DND-41 (cell line): ENCODE measurements around the gene KLF1.

Experiments used
- ATAC-seq: fragments of 200-7000 bp; cut with Tn5 transposase; 3 replicates; pipeline ENCODE4 v1.9.1; 2021; ENCODE audit warnings: low read depth; ENCODE audit not compliant: insufficient read depth
- DNase-seq: peaks from one replicate; pipeline ENCODE4 v3.0.0-alpha.2; 2020
- H2AFZ ChIP-seq: 2 replicates; pipeline ENCODE4 v1.6.0; 2012; ENCODE audit warnings: low read depth, low read length
- H3K27ac ChIP-seq: 2 replicates; pipeline ENCODE4 v1.5.1; 2012; ENCODE audit warnings: low read length, inconsistent platforms
- H3K27me3 ChIP-seq: fragments of 200-600 bp; sonication (generic); 2 replicates; pipeline ENCODE4 v1.6.0; 2012; ENCODE audit warnings: low read length, mild to moderate bottlenecking, inconsistent platforms; ENCODE audit not compliant: insufficient read depth, poor library complexity
- H3K36me3 ChIP-seq: 2 replicates; pipeline ENCODE4 v1.5.1; 2012; ENCODE audit warnings: low read length, inconsistent platforms; ENCODE audit not compliant: insufficient read depth
- H3K4me1 ChIP-seq: 2 replicates; pipeline ENCODE4 v1.5.1; 2012; ENCODE audit warnings: mild to moderate bottlenecking, low read length; ENCODE audit not compliant: insufficient read depth
- H3K4me2 ChIP-seq: 2 replicates; pipeline ENCODE4 v1.6.0; 2012; ENCODE audit warnings: mild to moderate bottlenecking, moderate library complexity, low read length, inconsistent platforms; ENCODE audit not compliant: insufficient read depth
- H3K4me3 ChIP-seq, 2 experiments: fragments of 200-600 bp in 1 of 2; shearing (Covaris generic) in 1 of 2; 2 replicates each; pipeline ENCODE4 v1.5.1; 2012 to 2016; ENCODE audit warnings: inconsistent platforms in 2 of 2, low read length in 2 of 2, mild to moderate bottlenecking in 2 of 2, low read depth in 1 of 2, moderate library complexity in 1 of 2
- H3K79me2 ChIP-seq: 2 replicates; pipeline ENCODE4 v1.6.0; 2012; ENCODE audit warnings: low read length, inconsistent platforms; ENCODE audit not compliant: insufficient read depth
- H3K9ac ChIP-seq: 2 replicates; pipeline ENCODE4 v1.6.0; 2012; ENCODE audit warnings: low read depth, mild to moderate bottlenecking, inconsistent platforms, low read length, moderate library complexity
- H3K9me3 ChIP-seq: 2 replicates; pipeline ENCODE4 v1.5.1; 2012; ENCODE audit warnings: low read length, moderate library complexity, mild to moderate bottlenecking, inconsistent platforms; ENCODE audit not compliant: insufficient read depth, severe bottlenecking
- H4K20me1 ChIP-seq: 2 replicates; pipeline ENCODE4 v1.6.0; 2012; ENCODE audit warnings: low read length; ENCODE audit not compliant: insufficient read depth
- EZH2 ChIP-seq: IDR thresholded peaks from 3 replicates; pipeline ENCODE4 v1.6.1; 2012; ENCODE audit warnings: borderline replicate concordance, low read depth, mild to moderate bottlenecking, moderate library complexity, low read length, inconsistent platforms; ENCODE audit not compliant: severe bottlenecking
- TF ChIP-seq, protein P1 (sequence below): IDR thresholded peaks from 2 replicates; pipeline ENCODE4 v1.5.1; 2012; ENCODE audit warnings: borderline replicate concordance, low read length, moderate library complexity, mild to moderate bottlenecking; ENCODE audit not compliant: poor library complexity, severe bottlenecking; ENCODE audit errors: extremely low read depth

The KLF1 gene

DNA sequence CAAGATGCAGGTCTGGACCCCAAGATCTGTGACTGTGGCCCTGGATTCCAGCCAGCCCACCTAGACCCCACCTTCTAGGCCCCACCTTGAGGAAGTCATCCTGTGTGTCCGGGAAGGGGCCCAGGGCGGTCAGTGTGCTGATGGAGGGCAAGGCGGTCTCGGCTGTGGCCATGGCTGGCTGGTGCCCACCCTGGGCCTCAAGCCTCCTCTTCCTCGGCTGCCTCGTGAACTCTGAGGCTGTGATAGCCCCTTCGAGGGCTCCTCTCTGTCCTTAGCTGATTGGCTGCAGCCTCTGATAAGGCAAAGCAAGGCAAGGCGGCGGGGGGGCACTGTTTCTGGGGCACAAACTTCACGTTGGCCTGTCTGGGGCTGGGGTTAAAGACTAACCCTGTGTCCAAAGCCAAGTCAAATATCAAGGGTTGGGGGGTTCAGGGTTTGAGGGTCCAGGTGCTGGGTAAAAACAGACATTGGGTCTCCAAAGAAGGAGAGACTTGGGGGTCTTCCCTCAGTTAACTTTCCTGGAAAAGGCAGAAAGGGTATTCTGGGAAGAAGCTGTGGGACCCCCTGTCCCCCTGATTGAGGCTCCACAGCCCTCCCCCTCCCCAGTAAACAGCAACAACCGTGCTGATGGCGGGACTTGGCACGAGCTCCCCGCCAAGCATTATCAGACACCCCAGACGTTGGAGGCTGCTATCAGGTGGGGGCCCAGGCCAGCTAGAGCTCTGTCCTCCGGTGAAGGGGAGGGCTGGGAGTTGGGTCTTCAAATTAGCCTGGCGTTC lies at the start of gene KLF1:
TSS of gene KLF1 (minus strand) at position 233 of the 779 bp plus-strand sequence. CDS start at position 172, 61 bp downstream.
- TF ChIP-seq EZH2: no peak
- TF ChIP-seq, protein P1, sequence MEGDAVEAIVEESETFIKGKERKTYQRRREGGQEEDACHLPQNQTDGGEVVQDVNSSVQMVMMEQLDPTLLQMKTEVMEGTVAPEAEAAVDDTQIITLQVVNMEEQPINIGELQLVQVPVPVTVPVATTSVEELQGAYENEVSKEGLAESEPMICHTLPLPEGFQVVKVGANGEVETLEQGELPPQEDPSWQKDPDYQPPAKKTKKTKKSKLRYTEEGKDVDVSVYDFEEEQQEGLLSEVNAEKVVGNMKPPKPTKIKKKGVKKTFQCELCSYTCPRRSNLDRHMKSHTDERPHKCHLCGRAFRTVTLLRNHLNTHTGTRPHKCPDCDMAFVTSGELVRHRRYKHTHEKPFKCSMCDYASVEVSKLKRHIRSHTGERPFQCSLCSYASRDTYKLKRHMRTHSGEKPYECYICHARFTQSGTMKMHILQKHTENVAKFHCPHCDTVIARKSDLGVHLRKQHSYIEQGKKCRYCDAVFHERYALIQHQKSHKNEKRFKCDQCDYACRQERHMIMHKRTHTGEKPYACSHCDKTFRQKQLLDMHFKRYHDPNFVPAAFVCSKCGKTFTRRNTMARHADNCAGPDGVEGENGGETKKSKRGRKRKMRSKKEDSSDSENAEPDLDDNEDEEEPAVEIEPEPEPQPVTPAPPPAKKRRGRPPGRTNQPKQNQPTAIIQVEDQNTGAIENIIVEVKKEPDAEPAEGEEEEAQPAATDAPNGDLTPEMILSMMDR: no peak
- H3K9ac ChIP-seq: no peak within 1 kb of the TSS

DNA sequence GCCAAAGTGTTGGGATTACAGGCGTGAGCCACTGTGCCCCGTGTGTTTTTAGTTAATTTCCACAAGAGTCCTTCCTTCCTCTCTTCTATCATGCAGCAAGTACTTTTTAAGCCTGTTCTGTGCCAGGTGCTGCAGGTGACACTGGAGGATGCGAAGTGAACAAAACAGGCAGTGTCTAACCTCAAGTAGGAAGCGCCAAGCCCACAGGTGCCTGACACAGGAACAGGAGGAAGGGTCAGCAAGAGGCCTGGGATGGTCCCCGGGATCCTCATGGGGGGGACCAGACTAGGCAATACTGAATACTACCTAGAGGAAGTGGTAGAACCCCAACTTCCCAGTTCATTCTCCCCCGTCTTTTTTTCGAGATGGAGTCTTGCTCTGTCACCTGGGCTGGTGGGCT lies 49.6 kb upstream of the KLF1 start:
- H3K27me3 ChIP-seq: no peaks in the 10 kb centered on the region
- ATAC-seq (no peak), DNase-seq (peak; percentile 39)
- peaks cover 58% of the 10 kb centered on the region for H3K79me2 ChIP-seq
- peaks cover 38% of the 10 kb centered on the region for H3K36me3 ChIP-seq
- H3K4me3 ChIP-seq: no peak overlapping the region
- TF ChIP-seq EZH2: no peak
- TF ChIP-seq, protein P1: no peak
- no peak overlapping the region for H3K4me2 ChIP-seq
- no peak overlapping the region; the same call in 1 of the 2 replicates for H2AFZ ChIP-seq
- H3K27ac ChIP-seq: peak overlapping the region; percentile 100
- peak overlapping the region; percentile 93; the same call in 1 of the 2 replicates for H3K9ac ChIP-seq
- peaks cover 80% of the 10 kb centered on the region for H3K4me1 ChIP-seq
- no peaks in the 10 kb centered on the region for H3K9me3 ChIP-seq
- H4K20me1 ChIP-seq: peaks cover 38% of the 10 kb centered on the region

More for the DNA sequence above, at the start of gene KLF1:
- Histone ChIP-seq H3K27ac (no peak within 1 kb of the TSS), H3K79me2 (peaks cover 16% of the 10 kb centered on the region), H3K4me1 (peaks cover 21% of the 10 kb centered on the region), H4K20me1 (peaks cover 12% of the 10 kb centered on the region), H2AFZ (no peak within 1 kb of the TSS), H3K4me3 (no peak within 1 kb of the TSS), H3K4me2 (no peak within 1 kb of the TSS), H3K27me3 (no peaks in the 10 kb centered on the region), H3K9me3 (peaks cover 5% of the 10 kb centered on the region), H3K36me3 (peaks cover 4% of the 10 kb centered on the region; the same call in 1 of the 2 replicates)
- DNase-seq (no peak), ATAC-seq (no peak)

DNA sequence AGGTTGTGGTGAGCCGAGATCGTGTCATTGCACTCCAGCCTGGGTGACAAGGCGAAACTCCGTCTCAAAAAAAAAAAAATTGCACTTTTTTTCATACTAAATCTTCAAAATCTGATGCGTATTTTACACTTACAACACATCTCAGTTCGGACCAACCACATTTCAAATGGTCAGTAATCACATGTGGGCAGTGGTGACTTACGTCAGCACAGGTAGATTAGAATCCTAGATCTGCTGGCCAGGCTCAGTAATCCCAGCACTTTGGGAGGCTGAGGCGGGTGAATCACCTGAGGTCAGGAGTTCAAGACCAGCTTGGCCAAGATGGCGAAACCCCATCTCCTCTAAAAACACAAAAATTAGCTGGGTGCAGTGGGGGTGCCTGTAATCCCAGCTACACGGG lies 48.1 kb upstream of the KLF1 start:
- H3K4me1 ChIP-seq: peaks cover 74% of the 10 kb centered on the region
- H3K27ac ChIP-seq: no peak overlapping the region; the same call in 1 of the 2 replicates
- H3K4me2 ChIP-seq: no peak overlapping the region
- peaks cover 35% of the 10 kb centered on the region for H4K20me1 ChIP-seq
- peaks cover 58% of the 10 kb centered on the region for H3K79me2 ChIP-seq
- H3K27me3 ChIP-seq: no peaks in the 10 kb centered on the region
- H2AFZ ChIP-seq: no peak overlapping the region
- H3K4me3 ChIP-seq: no peak overlapping the region
- no peak overlapping the region for H3K9ac ChIP-seq
- DNase-seq (no peak), ATAC-seq (no peak)
- peaks cover 36% of the 10 kb centered on the region for H3K36me3 ChIP-seq
- TF ChIP-seq, protein P1: no peak
- TF ChIP-seq EZH2: no peak
- H3K9me3 ChIP-seq: no peaks in the 10 kb centered on the region
